OCI-LY1 (cell line): ENCODE results near the gene EPHA1.
"Not testable (repeated sequence)": the region's sequence is repeated elsewhere in the genome, so short reads cannot be mapped to it uniquely, and the experiment has no call there.

Experiments used
- H2AFZ ChIP-seq: fragments of 200-600 bp; sonication (generic), shearing (Covaris generic); 2 replicates; pipeline ENCODE4 v1.6.0; 2014; ENCODE audit warnings: antibody characterized with exemption, mild to moderate bottlenecking, low read length
- H3F3A ChIP-seq: fragments of 200-600 bp; sonication (generic), shearing (Covaris generic); 2 replicates; pipeline ENCODE4 v1.6.0; 2014; ENCODE audit warnings: mild to moderate bottlenecking, antibody characterized with exemption, low read length, moderate library complexity; ENCODE audit not compliant: insufficient read depth
- H3K27ac ChIP-seq: fragments of 200-600 bp; sonication (generic); 2 replicates; pipeline ENCODE4 v1.5.1; 2014; ENCODE audit warnings: low read length, mixed run types, mild to moderate bottlenecking, low read depth; ENCODE audit not compliant: poor library complexity, severe bottlenecking
- H3K27me3 ChIP-seq: fragments of 200-600 bp; sonication (generic); 2 replicates; pipeline ENCODE4 v1.6.0; 2014; ENCODE audit warnings: antibody characterized with exemption, mild to moderate bottlenecking, low read length, moderate library complexity; ENCODE audit not compliant: insufficient read depth
- H3K36me3 ChIP-seq: fragments of 200-600 bp; sonication (generic); 2 replicates; pipeline ENCODE4 v1.6.1; 2014; ENCODE audit warnings: mild to moderate bottlenecking, antibody characterized with exemption, low read length, moderate library complexity, mixed read lengths; ENCODE audit not compliant: insufficient read depth
- H3K4me1 ChIP-seq: fragments of 200-600 bp; sonication (generic); 2 replicates; pipeline ENCODE4 v1.5.1; 2014; ENCODE audit warnings: mild to moderate bottlenecking, low read length, moderate library complexity; ENCODE audit not compliant: insufficient read depth, severe bottlenecking
- H3K4me2 ChIP-seq: fragments of 200-600 bp; sonication (generic), shearing (Covaris generic); 2 replicates; pipeline ENCODE4 v1.6.1; 2014; ENCODE audit warnings: low read length
- H3K4me3 ChIP-seq: fragments of 200-600 bp; sonication (generic); 2 replicates; pipeline ENCODE4 v1.5.1; 2014; ENCODE audit warnings: low read length, low read depth, mild to moderate bottlenecking, mixed read lengths; ENCODE audit not compliant: poor library complexity, severe bottlenecking
- H3K79me2 ChIP-seq: fragments of 200-600 bp; shearing (Covaris generic); 2 replicates; pipeline ENCODE4 v1.6.1; 2016; ENCODE audit warnings: mixed run types, low read length, mixed read lengths; ENCODE audit not compliant: insufficient read depth
- H3K9ac ChIP-seq: fragments of 200-600 bp; sonication (generic), shearing (Covaris generic); 2 replicates; pipeline ENCODE4 v1.6.1; 2014; ENCODE audit warnings: mild to moderate bottlenecking, low read length, mixed read lengths
- H3K9me2 ChIP-seq: fragments of 200-600 bp; sonication (generic), shearing (Covaris generic); 2 replicates; pipeline ENCODE4 v1.6.1; 2014; ENCODE audit warnings: low read depth, mild to moderate bottlenecking, low read length, mixed read lengths
- H3K9me3 ChIP-seq: fragments of 200-600 bp; shearing (Covaris generic); 2 replicates; pipeline ENCODE4 v1.6.1; 2014; ENCODE audit warnings: low read length, mixed read lengths
- H4K20me1 ChIP-seq: fragments of 200-600 bp; sonication (generic), shearing (Covaris generic); 2 replicates; pipeline ENCODE4 v1.6.0; 2016; ENCODE audit warnings: mild to moderate bottlenecking, low read length; ENCODE audit not compliant: insufficient read depth
- CTCF ChIP-seq: fragments of 200-600 bp; sonication (generic), shearing (Covaris generic); IDR thresholded peaks from 2 replicates; pipeline ENCODE4 v1.5.1; 2017; ENCODE audit warnings: mild to moderate bottlenecking, antibody characterized with exemption, low read length, moderate library complexity, mixed read lengths
- EZH2 ChIP-seq: fragments of 200-600 bp; sonication (generic), shearing (Covaris generic); IDR thresholded peaks from 2 replicates; pipeline ENCODE4 v1.8.0; 2017; ENCODE audit warnings: borderline replicate concordance, mixed run types, mild to moderate bottlenecking, antibody characterized with exemption, low read length, moderate library complexity, mixed read lengths

The EPHA1 gene

GRCh38 chr7:143405173-143406001 lies 3.3 kb downstream of the EPHA1 start:
- Histone ChIP-seq H3K79me2 (no peaks in the 10 kb centered on the region), H3K9me2 (no peaks in the 10 kb centered on the region), H2AFZ (no peak overlapping the region), H3K4me2 (no peak overlapping the region), H3K27me3 (no peaks in the 10 kb centered on the region; the same call in 1 of the 2 replicates), H3K9me3 (no peaks in the 10 kb centered on the region), H3K27ac (no peak overlapping the region), H3K4me3 (no peak overlapping the region), H4K20me1 (no peaks in the 10 kb centered on the region), H3F3A (no peaks in the 10 kb centered on the region), H3K4me1 (no peaks in the 10 kb centered on the region), H3K9ac (no peak overlapping the region), H3K36me3 (no peaks in the 10 kb centered on the region)
- TF ChIP-seq CTCF = no peak
- TF ChIP-seq EZH2 = no peak

GRCh38 chr7:143402233-143402632 lies 6.4 kb downstream of the EPHA1 start:
- H2AFZ ChIP-seq, H3K27me3 ChIP-seq, H3K79me2 ChIP-seq, H3K4me2 ChIP-seq, H3K27ac ChIP-seq, H3K36me3 ChIP-seq, H3K9me2 ChIP-seq, H3K9me3 ChIP-seq, H3K4me1 ChIP-seq, H3F3A ChIP-seq, H3K9ac ChIP-seq, H4K20me1 ChIP-seq, H3K4me3 ChIP-seq: not testable (repeated sequence)

- no peaks in the 10 kb centered on the region for H3K36me3 ChIP-seq
- no peaks in the 10 kb centered on the region; the same call in 1 of the 2 replicates for H3K27me3 ChIP-seq
- H3K4me3 ChIP-seq = no peak overlapping the region
- no peaks in the 10 kb centered on the region for H3K4me1 ChIP-seq
- no peak overlapping the region for H2AFZ ChIP-seq
- no peaks in the 10 kb centered on the region for H4K20me1 ChIP-seq
- no peak overlapping the region for H3K4me2 ChIP-seq
- TF ChIP-seq EZH2 = no peak
- TF ChIP-seq CTCF = no peak
- no peaks in the 10 kb centered on the region for H3K9me2 ChIP-seq
- no peaks in the 10 kb centered on the region for H3F3A ChIP-seq
- no peaks in the 10 kb centered on the region for H3K9me3 ChIP-seq
- H3K27ac ChIP-seq = no peak overlapping the region
- no peak overlapping the region for H3K9ac ChIP-seq
- H3K79me2 ChIP-seq = no peaks in the 10 kb centered on the region
Measured at GRCh38 chr7:143401265-143401664, 7.4 kb downstream of the EPHA1 start.

GRCh38 chr7:143399642-143400041 lies 9.0 kb downstream of the EPHA1 start:
- TF ChIP-seq EZH2 (no peak), CTCF (no peak)
- no peaks in the 10 kb centered on the region for H3K27me3 ChIP-seq
- no peaks in the 10 kb centered on the region for H3F3A ChIP-seq
- H3K27ac ChIP-seq = no peak overlapping the region
- no peak overlapping the region for H3K4me3 ChIP-seq
- H2AFZ ChIP-seq = no peak overlapping the region
- H3K4me1 ChIP-seq = no peaks in the 10 kb centered on the region
- no peaks in the 10 kb centered on the region for H3K9me3 ChIP-seq
- no peaks in the 10 kb centered on the region for H3K9me2 ChIP-seq
- H4K20me1 ChIP-seq = no peaks in the 10 kb centered on the region
- no peaks in the 10 kb centered on the region for H3K79me2 ChIP-seq
- no peaks in the 10 kb centered on the region for H3K36me3 ChIP-seq
- no peak overlapping the region for H3K4me2 ChIP-seq
- no peak overlapping the region for H3K9ac ChIP-seq
